ENCODE results near the gene TMEM54. TPM values are rescaled to one million over a fixed set of nuclear protein-coding genes. Genes with fewer than 3 reads are reported as not detected.
A peak's percentile ranks its signal among the peaks of the same experiment; 100 is the strongest.

Gene TMEM54
- total RNA-seq, 1 donor from 2014 or later = 21.1 TPM

GRCh38 chr1:32886828-32887414 is 14.3 kb downstream of the TMEM54 start:
- DNase-seq (ENCODE audit: low spot score) = peak; percentile 49
- Mint-ChIP-seq H3K4me1 (ENCODE audit: low read depth) (no peaks in the 10 kb centered on the region), H3K27ac (ENCODE audit: unreplicated experiment) (no peak overlapping the region), H3K4me3 (ENCODE audit: unreplicated experiment) (no peak overlapping the region), H3K27me3 (ENCODE audit: low read depth) (peaks cover 42% of the 10 kb centered on the region), H3K9me3 (ENCODE audit: low read depth) (no peaks in the 10 kb centered on the region), H3K36me3 (ENCODE audit: low read depth) (no peaks in the 10 kb centered on the region)
- peak; percentile 56 for TF ChIP-seq CTCF (IDR thresholded peaks at IDR 0.05)

GRCh38 chr1:32886004-32886827 is 15.0 kb downstream of the TMEM54 start, which contains the start of gene HPCA:
TSS of gene HPCA (plus strand) at chr1:32886491. CDS start at chr1:32888899, 2,408 bp downstream.
- Mint-ChIP-seq H3K9me3 (ENCODE audit: low read depth) (no peaks in the 10 kb centered on the region), H3K4me1 (ENCODE audit: low read depth) (no peaks in the 10 kb centered on the region), H3K27ac (ENCODE audit: unreplicated experiment) (no peak within 1 kb of the TSS), H3K4me3 (ENCODE audit: unreplicated experiment) (peak within 1 kb of the TSS; percentile 37), H3K36me3 (ENCODE audit: low read depth) (no peaks in the 10 kb centered on the region), H3K27me3 (ENCODE audit: low read depth) (peaks cover 39% of the 10 kb centered on the region)
- TF ChIP-seq CTCF (IDR thresholded peaks at IDR 0.05) = peak; percentile 83
- no peak for DNase-seq (ENCODE audit: low spot score)

- Mint-ChIP-seq H3K4me3 (ENCODE audit: unreplicated experiment) (peak overlapping the region; percentile 37), H3K36me3 (ENCODE audit: low read depth) (no peaks in the 10 kb centered on the region), H3K9me3 (ENCODE audit: low read depth) (no peaks in the 10 kb centered on the region), H3K27me3 (ENCODE audit: low read depth) (peaks cover 36% of the 10 kb centered on the region), H3K4me1 (ENCODE audit: low read depth) (no peaks in the 10 kb centered on the region), H3K27ac (ENCODE audit: unreplicated experiment) (no peak overlapping the region)
- TF ChIP-seq CTCF (IDR thresholded peaks at IDR 0.05) = no peak
- DNase-seq (ENCODE audit: low spot score) = no peak
Observed at GRCh38 chr1:32885676-32886003, 15.5 kb downstream of the TMEM54 start.

- Mint-ChIP-seq H3K4me3 (ENCODE audit: unreplicated experiment) (no peak overlapping the region), H3K4me1 (ENCODE audit: low read depth) (no peaks in the 10 kb centered on the region), H3K9me3 (ENCODE audit: low read depth) (no peaks in the 10 kb centered on the region), H3K27ac (ENCODE audit: unreplicated experiment) (no peak overlapping the region), H3K36me3 (ENCODE audit: low read depth) (no peaks in the 10 kb centered on the region), H3K27me3 (ENCODE audit: low read depth) (peaks cover 32% of the 10 kb centered on the region)
- TF ChIP-seq CTCF (IDR thresholded peaks at IDR 0.05) = no peak
- no peak for DNase-seq (ENCODE audit: low spot score)
Observed at GRCh38 chr1:32884726-32885125, 16.5 kb downstream of the TMEM54 start.

- H3K27me3 Mint-ChIP-seq (ENCODE audit: low read depth) = peaks cover 25% of the 10 kb centered on the region
- TF ChIP-seq CTCF (IDR thresholded peaks at IDR 0.05) = no peak
- no peaks in the 10 kb centered on the region for H3K9me3 Mint-ChIP-seq (ENCODE audit: low read depth)
- H3K36me3 Mint-ChIP-seq (ENCODE audit: low read depth) = no peaks in the 10 kb centered on the region
- H3K4me1 Mint-ChIP-seq (ENCODE audit: low read depth) = no peaks in the 10 kb centered on the region
- no peak overlapping the region for H3K27ac Mint-ChIP-seq (ENCODE audit: unreplicated experiment)
- no peak overlapping the region for H3K4me3 Mint-ChIP-seq (ENCODE audit: unreplicated experiment)
- DNase-seq (ENCODE audit: low spot score) = no peak
Observed at GRCh38 chr1:32884032-32884372, 17.2 kb downstream of the TMEM54 start.
